SK-N-SH (cell line): ENCODE results near the gene CCDC71.

Experiments
- CTCF ChIP-seq: fragments of 200-600 bp; sonication (generic); IDR thresholded peaks from 2 replicates; pipeline ENCODE4 v1.6.1; 2017; ENCODE audit warnings: antibody characterized with exemption, mild to moderate bottlenecking, moderate library complexity
- EP300 ChIP-seq, 2 experiments: IDR thresholded peaks; 2 replicates each; pipeline versions ENCODE4 v1.4.0 to v1.6.1; 2012; ENCODE audit warnings: borderline replicate concordance in 1 of 2, low read depth in 1 of 2, low read length in 1 of 2
- MEF2A ChIP-seq: IDR thresholded peaks from 2 replicates; pipeline ENCODE4 v1.4.0; 2012; ENCODE audit warnings: low read depth, borderline replicate concordance
- NRF1 ChIP-seq: IDR thresholded peaks from 2 replicates; pipeline ENCODE4 v1.6.1; 2012; ENCODE audit warnings: low read depth, mild to moderate bottlenecking, low read length
- POLR2AphosphoS5 ChIP-seq: IDR thresholded peaks from 2 replicates; pipeline ENCODE4 v1.6.1; 2012; ENCODE audit warnings: low read depth, low read length
- RAD21 ChIP-seq: IDR thresholded peaks from 2 replicates; pipeline ENCODE4 v1.6.1; 2012; ENCODE audit warnings: mild to moderate bottlenecking, low read length
- RXRA ChIP-seq: IDR thresholded peaks from 2 replicates; pipeline ENCODE4 v1.4.0; 2012; ENCODE audit warnings: low read depth, mild to moderate bottlenecking, borderline replicate concordance
- SMC3 ChIP-seq: IDR thresholded peaks from 2 replicates; pipeline ENCODE4 v1.6.1; 2012; ENCODE audit warnings: low read depth, low read length, improper control_type of control experiment
- TF ChIP-seq, protein P1 (sequence below): fragments of 150-350 bp; IDR thresholded peaks from 2 replicates; pipeline ENCODE4 v1.6.1; 2017; ENCODE audit warnings: antibody characterized with exemption, low read length, low read depth, borderline replicate concordance
- TF ChIP-seq, protein P2 (sequence below): IDR thresholded peaks from 2 replicates; pipeline ENCODE4; 2012

DNA sequence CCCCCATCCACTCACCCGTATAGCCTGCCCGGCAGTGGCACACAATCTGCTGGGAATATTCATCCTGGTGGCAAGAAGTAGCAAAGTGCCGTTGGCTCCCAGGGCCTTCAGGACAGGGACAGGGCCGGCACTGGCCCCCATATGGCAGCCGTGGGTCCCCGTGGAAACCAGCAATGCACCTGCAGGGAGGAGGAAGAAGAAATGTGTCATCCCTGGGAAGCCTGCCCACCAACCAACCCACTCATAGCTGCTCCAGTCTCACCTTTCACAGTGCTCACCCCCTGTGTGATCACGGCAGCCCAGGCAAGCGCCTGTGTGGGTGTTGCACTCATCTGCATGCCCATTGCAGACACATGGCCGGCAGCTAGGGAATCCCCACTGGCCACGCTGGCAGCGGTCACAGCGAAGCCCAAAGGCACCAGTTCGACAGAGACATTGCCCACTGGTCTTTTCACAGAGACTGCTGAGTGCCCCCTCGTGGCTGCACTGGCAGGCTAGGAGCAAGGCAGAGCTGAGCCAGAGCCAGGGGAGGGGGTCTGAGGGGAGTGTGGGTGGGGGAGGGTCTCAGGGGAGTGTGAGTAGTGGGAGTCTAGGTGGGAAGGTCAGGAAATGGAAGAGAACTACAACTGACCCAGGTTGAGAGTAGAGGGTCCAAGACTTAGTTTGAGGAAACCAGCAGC, 41.0 kb downstream of the CCDC71 start:
- TF ChIP-seq RAD21 (peak; percentile 14; the same call in 1 of the 2 replicates), MEF2A (no peak), EP300 (IDR thresholded peaks at IDR 0.05; ENCODE audit: borderline replicate concordance in 1 of 2, low read depth in 1 of 2, low read length in 1 of 2) (no peak), CTCF (peak; percentile 25), POLR2AphosphoS5 (no peak), NRF1 (no peak), RXRA (no peak), SMC3 (no peak)
- TF ChIP-seq, protein P1, sequence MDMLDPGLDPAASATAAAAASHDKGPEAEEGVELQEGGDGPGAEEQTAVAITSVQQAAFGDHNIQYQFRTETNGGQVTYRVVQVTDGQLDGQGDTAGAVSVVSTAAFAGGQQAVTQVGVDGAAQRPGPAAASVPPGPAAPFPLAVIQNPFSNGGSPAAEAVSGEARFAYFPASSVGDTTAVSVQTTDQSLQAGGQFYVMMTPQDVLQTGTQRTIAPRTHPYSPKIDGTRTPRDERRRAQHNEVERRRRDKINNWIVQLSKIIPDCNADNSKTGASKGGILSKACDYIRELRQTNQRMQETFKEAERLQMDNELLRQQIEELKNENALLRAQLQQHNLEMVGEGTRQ = no peak
- TF ChIP-seq, protein P2, sequence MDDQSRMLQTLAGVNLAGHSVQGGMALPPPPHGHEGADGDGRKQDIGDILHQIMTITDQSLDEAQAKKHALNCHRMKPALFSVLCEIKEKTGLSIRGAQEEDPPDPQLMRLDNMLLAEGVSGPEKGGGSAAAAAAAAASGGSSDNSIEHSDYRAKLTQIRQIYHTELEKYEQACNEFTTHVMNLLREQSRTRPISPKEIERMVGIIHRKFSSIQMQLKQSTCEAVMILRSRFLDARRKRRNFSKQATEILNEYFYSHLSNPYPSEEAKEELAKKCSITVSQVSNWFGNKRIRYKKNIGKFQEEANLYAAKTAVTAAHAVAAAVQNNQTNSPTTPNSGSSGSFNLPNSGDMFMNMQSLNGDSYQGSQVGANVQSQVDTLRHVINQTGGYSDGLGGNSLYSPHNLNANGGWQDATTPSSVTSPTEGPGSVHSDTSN = no peak
